Heart right ventricle (tissue), 16 donors: ENCODE results near the gene SLC7A9. TPM values are rescaled to one million over a fixed set of nuclear protein-coding genes. Genes with fewer than 3 reads are reported as not detected.

Source experiments
- ATAC-seq, 8 donors: fragments of 200-7000 bp; cut with Tn5 transposase; one replicate each; pipeline ENCODE4 v1.9.1; 2020; ENCODE audit warnings: mild to moderate bottlenecking in 8 of 8, moderate library complexity in 8 of 8, moderate number of reproducible peaks in 1 of 8
- DNase-seq, 2 donors: peaks; one replicate each; pipeline ENCODE4 v3.0.0-alpha.2; 2020
- H3K27ac ChIP-seq, 10 donors: fragments of 200-600 bp; sonication (generic) in 2 of 10; one replicate each; pipeline versions ENCODE4 v1.5.0 to v1.8.0; 2020 to 2022; ENCODE audit warnings: mild to moderate bottlenecking in 3 of 10
- H3K27me3 ChIP-seq, 7 donors: fragments of 200-600 bp; one replicate each; pipeline ENCODE4 v1.8.0; 2021 to 2022; ENCODE audit warnings: mild to moderate bottlenecking in 2 of 7
- H3K36me3 ChIP-seq, 9 donors: fragments of 200-600 bp; sonication (generic) in 1 of 9; one replicate each; pipeline versions ENCODE4 v1.5.0 to v1.8.0; 2020 to 2022; ENCODE audit warnings: mild to moderate bottlenecking in 2 of 9
- H3K4me1 ChIP-seq, 9 donors: fragments of 200-600 bp; sonication (generic) in 1 of 9; one replicate each; pipeline versions ENCODE4 v1.5.0 to v1.8.0; 2020 to 2022; ENCODE audit warnings: mild to moderate bottlenecking in 4 of 9
- H3K4me3 ChIP-seq, 10 donors: fragments of 200-600 bp; sonication (generic) in 2 of 10; one replicate each; pipeline versions ENCODE4 v1.5.0 to v1.8.0; 2020 to 2022; ENCODE audit warnings: mild to moderate bottlenecking in 7 of 10, moderate library complexity in 2 of 10
- H3K9me3 ChIP-seq, 11 donors: fragments of 200-600 bp in 10 of 11; sonication (generic) in 2 of 11; one replicate each; pipeline versions ENCODE4 v1.5.0 to v1.8.0; 2013 to 2022; ENCODE audit warnings: mild to moderate bottlenecking in 2 of 11, control low read depth in 1 of 11, moderate library complexity in 1 of 11
- WGBS, 2 donors: extraction: QIAGEN DNeasy Blood & Tissue Kit; methylation state at CpG; one replicate each; pipeline ENCODE4 v1.1.7; 2013; ENCODE audit warnings: inconsistent platforms in 1 of 2; 5-methylcytosine and 5-hydroxymethylcytosine counted together
- intact Hi-C, 10 donors: fragments of 100-400 bp; cut with DNase I; formaldehyde crosslinking; loops; one replicate each; pipeline versions ENCODE4 v1.11.1 to v1.14.2; 2022
- polyA plus RNA-seq, 2 donors: library from polyadenylated mRNA; stranded (reverse); fragments of 200-250 nt; gene quantifications; one replicate each; pipeline ENCODE4 v1.2.3, GENCODE V29; 2013
- total RNA-seq, 10 donors: library from RNA; stranded (reverse); fragmentation: NEBNext Ultra II Directional in 3 of 10; extraction: Animal tissue kit (Norgen Biotek cat#: 25700) in 3 of 10; gene quantifications; one replicate each; pipeline versions ENCODE4 v1.2.1 to v1.2.4, GENCODE V29; 2021 to 2023
- TF ChIP-seq, protein P1 (sequence below), 9 donors: fragments of 200-600 bp; sonication (generic) in 2 of 9; IDR thresholded peaks; one replicate each; pipeline versions ENCODE4 v1.5.0 to v1.8.0; 2021 to 2022; ENCODE audit warnings: antibody characterized with exemption in 9 of 9, mild to moderate bottlenecking in 5 of 9, moderate library complexity in 1 of 9
- donor health status: Arrhythmogenic right ventricular cardiomyopathy.
- donor health status: ischemic (EF 13 %, LVEDD 7.1; RV severe dilation, severe dysfunction).
- donor health status: healthy with polysubstance abuse.
- donor health status: DM: no; HTN: yes; CAD: no.
- donor health status: DM: no; HTN: no; CAD: no.
- donor health status: ischemic (EF 25% LVEDD 6.9; RV normal size, moderate dysfunction).
- donor health status: ischemic (EF 25% LVEDD 5.7; RV mildly dilated, moderate dysfunction).
- donor health status: healthy.
- donor health status: DM: yes; HTN: yes; CAD: no.
- donor health status: Ischemic cardiomyopathy.
- donor health status: ischemic (EF 35%, LVEDD 5.7; RV mildly dilated, moderate dysfunction).
- donor health status: nonischemic (EF 11% LVEDD 7.7; RV severe dilation, severe dysfunction).
- donor health status: DM: yes; HTN: yes; CAD: no.
- donor health status: PGD.
- donor health status: ischemic (EF 29% LVEDD 5.4; RV normal size, mild dysfunction).
- donor health status: nonischemic (EF 23%, LVEDD 6.1; RV moderate dilation, normal function).

The SLC7A9 gene
- total and polyA plus RNA-seq, 12 donors, result 0.12 to 0.24 TPM; not detected in 10

DNA sequence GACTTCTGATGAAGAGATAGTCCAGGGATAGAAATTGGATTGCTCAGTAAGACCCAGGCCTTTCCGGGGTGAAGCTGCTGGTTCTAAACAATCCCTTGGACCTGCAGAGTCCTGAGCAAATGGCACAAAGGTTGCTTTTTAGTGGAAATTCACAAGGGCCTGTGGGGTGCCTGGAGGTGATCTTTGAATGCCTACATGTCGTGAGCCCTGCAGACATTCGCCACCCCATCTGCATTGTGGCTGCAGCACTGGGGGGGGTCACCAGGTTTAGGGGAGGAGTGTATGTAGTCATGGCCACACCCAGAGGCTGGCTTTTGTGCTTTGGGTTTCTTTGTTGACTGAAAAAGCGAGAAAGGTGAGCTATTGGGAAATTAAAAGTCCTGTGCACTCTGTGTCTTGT is 41.4 kb downstream of the SLC7A9 start:
- DNase-seq, result no peak
- 80 to 86% methylated on average over 4 of the region's 4 CpGs for WGBS, 2 donors
- no peak for ATAC-seq
- Histone ChIP-seq H3K9me3 (peaks cover 0 to 5% (median 0%) of the 10 kb centered on the region in 11 donors), H3K4me3 (no peak overlapping the region), H3K4me1 (no peaks in the 10 kb centered on the region), H3K27me3 (peaks cover 0 to 23% (median 10%) of the 10 kb centered on the region in 7 donors), H3K27ac (no peak overlapping the region), H3K36me3 (no peaks in the 10 kb centered on the region)
- intact Hi-C loops, result no loop called here
- TF ChIP-seq, protein P1, sequence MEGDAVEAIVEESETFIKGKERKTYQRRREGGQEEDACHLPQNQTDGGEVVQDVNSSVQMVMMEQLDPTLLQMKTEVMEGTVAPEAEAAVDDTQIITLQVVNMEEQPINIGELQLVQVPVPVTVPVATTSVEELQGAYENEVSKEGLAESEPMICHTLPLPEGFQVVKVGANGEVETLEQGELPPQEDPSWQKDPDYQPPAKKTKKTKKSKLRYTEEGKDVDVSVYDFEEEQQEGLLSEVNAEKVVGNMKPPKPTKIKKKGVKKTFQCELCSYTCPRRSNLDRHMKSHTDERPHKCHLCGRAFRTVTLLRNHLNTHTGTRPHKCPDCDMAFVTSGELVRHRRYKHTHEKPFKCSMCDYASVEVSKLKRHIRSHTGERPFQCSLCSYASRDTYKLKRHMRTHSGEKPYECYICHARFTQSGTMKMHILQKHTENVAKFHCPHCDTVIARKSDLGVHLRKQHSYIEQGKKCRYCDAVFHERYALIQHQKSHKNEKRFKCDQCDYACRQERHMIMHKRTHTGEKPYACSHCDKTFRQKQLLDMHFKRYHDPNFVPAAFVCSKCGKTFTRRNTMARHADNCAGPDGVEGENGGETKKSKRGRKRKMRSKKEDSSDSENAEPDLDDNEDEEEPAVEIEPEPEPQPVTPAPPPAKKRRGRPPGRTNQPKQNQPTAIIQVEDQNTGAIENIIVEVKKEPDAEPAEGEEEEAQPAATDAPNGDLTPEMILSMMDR (IDR thresholded peaks at IDR 0.05), result no peak

- H3K4me1 ChIP-seq, result no peaks in the 10 kb centered on the region
- peaks cover 0 to 44% (median 23%) of the 10 kb centered on the region in 7 donors for H3K27me3 ChIP-seq
- no peaks in the 10 kb centered on the region for H3K36me3 ChIP-seq
- DNase-seq (no peak), ATAC-seq (no peak)
- no peaks in the 10 kb centered on the region for H3K9me3 ChIP-seq
- no peak overlapping the region for H3K27ac ChIP-seq
- 42 to 43% methylated on average over 21 of the region's 21 CpGs for WGBS, 2 donors
- TF ChIP-seq, protein P1 (IDR thresholded peaks at IDR 0.05), result no peak
- intact Hi-C loops, result no loop called here
- H3K4me3 ChIP-seq, result no peak overlapping the region
Observed at GRCh38 chr19:32824916-32825608, 44.5 kb downstream of the SLC7A9 start.

- TF ChIP-seq, protein P1 (IDR thresholded peaks at IDR 0.05), result no peak
Observed at GRCh38 chr19:32824191-32824751, 45.3 kb downstream of the SLC7A9 start.

GRCh38 chr19:32823747-32824102 is 45.8 kb downstream of the SLC7A9 start:
- Histone ChIP-seq H3K36me3 (no peaks in the 10 kb centered on the region), H3K27me3 (peaks cover 0 to 49% (median 25%) of the 10 kb centered on the region in 7 donors), H3K4me3 (no peak overlapping the region), H3K4me1 (no peaks in the 10 kb centered on the region), H3K9me3 (no peaks in the 10 kb centered on the region), H3K27ac (no peak overlapping the region)
- WGBS, 2 donors, result 84 to 86% methylated on average over 7 of the region's 7 CpGs
- DNase-seq, result no peak
- ATAC-seq, result no peak
- TF ChIP-seq, protein P1 (IDR thresholded peaks at IDR 0.05), result no peak
- intact Hi-C loops, result no loop called here

More at GRCh38 chr19:32824191-32824751, 45.3 kb downstream of the SLC7A9 start:
- Histone ChIP-seq H3K4me1 (no peaks in the 10 kb centered on the region), H3K36me3 (no peaks in the 10 kb centered on the region), H3K27me3 (peaks cover 0 to 49% (median 25%) of the 10 kb centered on the region in 7 donors), H3K27ac (no peak overlapping the region), H3K9me3 (no peaks in the 10 kb centered on the region), H3K4me3 (no peak overlapping the region)
- intact Hi-C loops, result no loop called here
- ATAC-seq (no peak), DNase-seq (no peak)
- 34 to 39% methylated on average over 20 of the region's 20 CpGs for WGBS, 2 donors
